NAMALWA (cell line): ENCODE results near the gene BLVRB.
"Not testable (repeated sequence)": the region's sequence is repeated elsewhere in the genome, so short reads cannot be mapped to it uniquely, and the experiment has no call there.

ENCODE experiments used
- DNase-seq: peaks from one replicate; pipeline ENCODE4 v3.0.0-alpha.2; 2015; ENCODE audit warnings: low spot score

The BLVRB gene

GRCh38 chr19:40422748-40423566 is 42.6 kb downstream of the BLVRB start:
- no peak for DNase-seq

- DNase-seq = no peak
Observed at GRCh38 chr19:40421993-40422747, 43.4 kb downstream of the BLVRB start.

GRCh38 chr19:40420766-40421765 is 44.5 kb downstream of the BLVRB start:
- DNase-seq = peak; percentile 84

- DNase-seq = no peak
Observed at GRCh38 chr19:40420451-40420765, 45.1 kb downstream of the BLVRB start.

GRCh38 chr19:40419780-40420179 is 45.8 kb downstream of the BLVRB start:
- DNase-seq = no peak

GRCh38 chr19:40419066-40419612 is 46.4 kb downstream of the BLVRB start:
- no peak for DNase-seq

GRCh38 chr19:40418040-40418439 is 47.5 kb downstream of the BLVRB start:
- no peak for DNase-seq

GRCh38 chr19:40417643-40417981 is 47.9 kb downstream of the BLVRB start:
- DNase-seq = no peak

- DNase-seq = no peak
Observed at GRCh38 chr19:40416918-40417642, 48.5 kb downstream of the BLVRB start.

GRCh38 chr19:40415768-40416167 is 49.8 kb downstream of the BLVRB start:
- no peak for DNase-seq

GRCh38 chr19:40414542-40415535 is 50.7 kb downstream of the BLVRB start:
- no peak for DNase-seq

- DNase-seq = no peak
Observed at GRCh38 chr19:40413291-40413845, 52.2 kb downstream of the BLVRB start, which contains the start of gene PRX. Gene PRX (minus strand): TSS chr19:40413378. CDS start chr19:40407932, 5,446 bp downstream.

GRCh38 chr19:40412866-40413265 is 52.7 kb downstream of the BLVRB start:
- DNase-seq = no peak

GRCh38 chr19:40411958-40412499 is 53.5 kb downstream of the BLVRB start:
- DNase-seq = no peak

GRCh38 chr19:40411125-40411842 is 54.3 kb downstream of the BLVRB start:
- DNase-seq = no peak

- DNase-seq = peak; percentile 28
Observed at GRCh38 chr19:40410030-40410389, 55.5 kb downstream of the BLVRB start.

GRCh38 chr19:40408598-40408925 is 57.0 kb downstream of the BLVRB start:
- not testable (repeated sequence) for DNase-seq

GRCh38 chr19:40407714-40408597 is 57.6 kb downstream of the BLVRB start:
- DNase-seq = no peak
